Osteocyte (in vitro differentiated cells): ENCODE measurements around the gene GRIK2. TPM values are rescaled to one million over a fixed set of nuclear protein-coding genes. Genes with fewer than 3 reads are reported as not detected.

Experiments used
- DNase-seq: peaks from one replicate; pipeline ENCODE4 v3.0.0; 2021; ENCODE audit warnings: mixed read lengths; ENCODE audit not compliant: unreplicated experiment; ENCODE audit errors: extremely low spot score
- H3K27ac Mint-ChIP-seq: one replicate; pipeline ENCODE4 v1.8.0; 2021; ENCODE audit warnings: mild to moderate bottlenecking, mixed read lengths; ENCODE audit not compliant: unreplicated experiment
- H3K27me3 Mint-ChIP-seq: one replicate; pipeline ENCODE4 v1.8.0; 2021; ENCODE audit warnings: mixed read lengths; ENCODE audit not compliant: unreplicated experiment
- H3K36me3 Mint-ChIP-seq: one replicate; pipeline ENCODE4 v1.8.0; 2021; ENCODE audit warnings: mixed read lengths; ENCODE audit not compliant: unreplicated experiment
- H3K4me1 Mint-ChIP-seq: one replicate; pipeline ENCODE4 v1.8.0; 2021; ENCODE audit warnings: mixed read lengths; ENCODE audit not compliant: unreplicated experiment
- H3K4me3 Mint-ChIP-seq: one replicate; pipeline ENCODE4 v1.8.0; 2021; ENCODE audit warnings: mild to moderate bottlenecking, moderate library complexity, mixed read lengths; ENCODE audit not compliant: unreplicated experiment
- H3K9me3 Mint-ChIP-seq: one replicate; pipeline ENCODE4 v1.8.0; 2021; ENCODE audit warnings: mixed read lengths; ENCODE audit not compliant: unreplicated experiment
- total RNA-seq: library from RNA; stranded (reverse); gene quantifications from 2 replicates; pipeline ENCODE4 v1.2.1, GENCODE V29; 2021
- TF ChIP-seq, protein P1 (sequence below): fragments of 200-600 bp; sonication (generic); IDR thresholded peaks from 2 replicates; pipeline ENCODE4 v1.5.0; 2021; ENCODE audit warnings: antibody characterized with exemption, mild to moderate bottlenecking, moderate library complexity

GRIK2 gene
- total RNA-seq, 1 donor from 2014 or later, result 7.1 TPM

- no peaks in the 10 kb centered on the region for H3K4me1 Mint-ChIP-seq
- TF ChIP-seq, protein P1, sequence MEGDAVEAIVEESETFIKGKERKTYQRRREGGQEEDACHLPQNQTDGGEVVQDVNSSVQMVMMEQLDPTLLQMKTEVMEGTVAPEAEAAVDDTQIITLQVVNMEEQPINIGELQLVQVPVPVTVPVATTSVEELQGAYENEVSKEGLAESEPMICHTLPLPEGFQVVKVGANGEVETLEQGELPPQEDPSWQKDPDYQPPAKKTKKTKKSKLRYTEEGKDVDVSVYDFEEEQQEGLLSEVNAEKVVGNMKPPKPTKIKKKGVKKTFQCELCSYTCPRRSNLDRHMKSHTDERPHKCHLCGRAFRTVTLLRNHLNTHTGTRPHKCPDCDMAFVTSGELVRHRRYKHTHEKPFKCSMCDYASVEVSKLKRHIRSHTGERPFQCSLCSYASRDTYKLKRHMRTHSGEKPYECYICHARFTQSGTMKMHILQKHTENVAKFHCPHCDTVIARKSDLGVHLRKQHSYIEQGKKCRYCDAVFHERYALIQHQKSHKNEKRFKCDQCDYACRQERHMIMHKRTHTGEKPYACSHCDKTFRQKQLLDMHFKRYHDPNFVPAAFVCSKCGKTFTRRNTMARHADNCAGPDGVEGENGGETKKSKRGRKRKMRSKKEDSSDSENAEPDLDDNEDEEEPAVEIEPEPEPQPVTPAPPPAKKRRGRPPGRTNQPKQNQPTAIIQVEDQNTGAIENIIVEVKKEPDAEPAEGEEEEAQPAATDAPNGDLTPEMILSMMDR, result no peak
- no peaks in the 10 kb centered on the region for H3K27me3 Mint-ChIP-seq
- H3K4me3 Mint-ChIP-seq, result no peak overlapping the region
- no peak for DNase-seq
- no peaks in the 10 kb centered on the region for H3K9me3 Mint-ChIP-seq
- H3K36me3 Mint-ChIP-seq, result no peaks in the 10 kb centered on the region
- no peak overlapping the region for H3K27ac Mint-ChIP-seq
Measured at GRCh38 chr6:101980924-101981323, 587.4 kb downstream of the GRIK2 start.

DNA sequence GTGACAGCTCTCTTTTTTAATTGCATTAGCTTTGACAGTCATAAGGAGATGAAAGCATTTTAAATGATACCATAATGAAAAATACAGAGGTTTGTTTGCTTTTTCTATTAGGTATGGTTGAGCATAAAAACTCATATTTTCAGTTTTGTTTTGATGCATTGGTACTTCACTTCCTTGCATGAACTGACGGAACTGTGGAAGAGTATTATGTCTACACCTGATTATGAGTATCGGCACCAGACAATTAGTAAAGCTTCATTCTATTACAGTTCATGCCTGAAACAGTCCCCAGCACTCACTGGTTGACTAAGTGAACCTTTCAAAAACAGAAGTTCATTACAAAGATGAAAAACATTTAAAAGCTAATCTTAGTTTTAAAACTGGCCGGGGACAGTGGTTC lies 593.0 kb downstream of the GRIK2 start:
- Mint-ChIP-seq H3K4me3 (no peak overlapping the region), H3K27me3 (no peaks in the 10 kb centered on the region), H3K4me1 (no peaks in the 10 kb centered on the region), H3K36me3 (no peaks in the 10 kb centered on the region), H3K9me3 (no peaks in the 10 kb centered on the region), H3K27ac (no peak overlapping the region)
- TF ChIP-seq, protein P1, result no peak
- DNase-seq, result no peak

DNA sequence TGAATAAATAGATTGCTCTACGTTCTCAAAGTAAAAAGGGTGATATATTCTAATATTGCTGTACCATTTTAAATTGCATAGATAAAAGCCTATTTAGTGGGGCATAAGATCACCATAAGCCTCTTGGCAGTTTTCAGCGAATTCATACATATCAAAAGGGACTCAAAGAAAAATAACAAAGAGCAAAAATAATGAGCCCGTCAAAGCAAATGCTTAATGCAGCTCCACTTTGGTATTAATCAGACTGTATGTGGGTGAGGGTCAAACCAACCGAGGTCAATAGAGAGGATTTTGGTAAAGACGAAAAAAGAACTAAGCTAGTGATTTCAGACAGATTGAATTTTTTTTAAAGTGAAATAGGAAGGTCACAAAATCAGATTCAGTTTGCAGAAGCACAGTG lies 598.8 kb downstream of the GRIK2 start:
- Mint-ChIP-seq H3K9me3 (no peaks in the 10 kb centered on the region), H3K27me3 (no peaks in the 10 kb centered on the region), H3K4me3 (no peak overlapping the region), H3K4me1 (no peaks in the 10 kb centered on the region), H3K36me3 (no peaks in the 10 kb centered on the region), H3K27ac (no peak overlapping the region)
- DNase-seq, result no peak
- TF ChIP-seq, protein P1, result no peak

GRCh38 chr6:101994521-101994920 lies 601.0 kb downstream of the GRIK2 start:
- H3K36me3 Mint-ChIP-seq, result no peaks in the 10 kb centered on the region
- TF ChIP-seq, protein P1, result no peak
- no peak overlapping the region for H3K4me3 Mint-ChIP-seq
- H3K9me3 Mint-ChIP-seq, result no peaks in the 10 kb centered on the region
- no peak for DNase-seq
- H3K27me3 Mint-ChIP-seq, result no peaks in the 10 kb centered on the region
- H3K4me1 Mint-ChIP-seq, result no peaks in the 10 kb centered on the region
- H3K27ac Mint-ChIP-seq, result no peak overlapping the region

DNA sequence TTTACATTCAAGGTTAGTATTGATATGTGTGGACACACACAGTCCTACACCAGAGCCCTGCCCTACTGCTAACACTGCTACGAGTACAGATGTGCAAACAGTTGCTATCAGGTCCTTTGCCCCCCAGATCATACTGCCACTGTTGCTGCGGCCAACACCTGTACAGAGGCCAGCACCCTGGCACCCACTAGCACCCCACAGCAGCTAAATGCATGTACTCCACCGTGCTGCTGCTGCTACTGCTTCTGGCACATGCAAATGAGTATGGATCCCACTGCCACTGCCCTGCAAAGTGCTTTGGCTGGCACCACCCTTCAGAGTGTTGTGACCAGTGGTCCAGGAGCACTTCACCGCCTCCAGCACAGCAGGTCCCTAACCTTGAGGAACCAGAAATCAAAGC lies 621.9 kb downstream of the GRIK2 start:
- peaks cover 20% of the 10 kb centered on the region for H3K9me3 Mint-ChIP-seq
- H3K36me3 Mint-ChIP-seq, result peaks cover 4% of the 10 kb centered on the region
- DNase-seq, result no peak
- TF ChIP-seq, protein P1, result no peak
- H3K27ac Mint-ChIP-seq, result no peak overlapping the region
- no peak overlapping the region for H3K4me3 Mint-ChIP-seq
- no peaks in the 10 kb centered on the region for H3K27me3 Mint-ChIP-seq
- no peaks in the 10 kb centered on the region for H3K4me1 Mint-ChIP-seq
